Measurements from ENCODE around the gene PLCG2. TPM values are rescaled to one million over a fixed set of nuclear protein-coding genes. Genes with fewer than 3 reads are reported as not detected.

PLCG2 gene
- 0.40 and 0.41 TPM in 2 replicates for total RNA-seq (2014; rRNA removed; shearing (Covaris generic))

DNA sequence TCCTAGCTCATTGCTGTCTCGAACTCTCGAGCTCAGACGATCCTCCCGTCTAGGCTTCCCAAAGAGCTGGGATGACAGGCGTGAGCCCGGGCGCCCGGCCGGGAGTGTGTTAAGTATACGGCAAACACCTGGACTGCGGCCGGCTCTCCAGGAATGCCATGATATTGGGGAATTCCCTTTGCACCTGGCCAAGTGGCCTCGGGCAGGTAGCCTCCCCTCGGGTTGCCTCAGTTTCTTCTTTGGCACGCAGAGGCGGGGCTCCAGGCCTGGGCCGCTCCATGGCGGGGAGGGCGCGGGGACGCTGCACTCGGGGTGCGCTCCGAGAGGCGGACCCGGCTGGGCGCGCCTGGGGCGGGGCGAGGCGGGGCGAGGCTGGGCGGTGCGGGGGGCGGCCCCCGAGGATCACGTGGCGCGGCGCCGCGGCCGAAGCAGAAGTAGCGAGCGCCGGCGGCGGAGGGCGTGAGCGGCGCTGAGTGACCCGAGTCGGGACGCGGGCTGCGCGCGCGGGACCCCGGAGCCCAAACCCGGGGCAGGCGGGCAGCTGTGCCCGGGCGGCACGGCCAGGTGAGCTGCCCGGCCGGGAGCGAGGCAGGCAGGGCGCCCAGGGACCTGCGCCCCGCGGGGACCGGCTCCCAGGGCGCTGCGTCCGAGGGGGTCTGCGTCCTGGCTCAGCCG lies at the start of gene PLCG2:
Gene PLCG2 (plus strand): TSS at position 431 of the 675 bp plus-strand sequence. CDS start 6,699 bp downstream, outside the sequence.

DNA sequence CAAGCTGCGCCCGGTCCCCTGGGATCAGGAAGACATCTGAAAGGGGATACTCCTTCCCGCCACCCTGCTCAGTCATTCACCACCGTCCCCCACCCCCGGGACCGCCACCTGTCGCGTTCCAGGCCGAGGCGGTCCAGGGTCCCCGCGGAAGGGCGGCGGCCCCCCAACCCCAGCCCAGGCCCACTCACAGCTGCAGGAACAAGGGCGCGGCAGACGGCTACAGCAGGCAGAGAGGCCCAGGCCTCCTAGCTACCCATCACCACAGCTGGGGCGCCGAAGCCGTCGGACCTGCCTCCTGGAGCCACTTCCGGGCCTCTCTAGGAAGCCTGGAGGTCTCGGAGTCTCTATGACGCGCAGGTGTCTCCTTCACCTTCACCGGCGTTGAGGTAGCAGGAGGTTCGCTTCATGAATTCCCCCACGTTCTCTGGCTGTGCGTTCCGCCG lies 232.1 kb downstream of the PLCG2 start, which contains the start of gene SDR42E1:
Gene SDR42E1 (minus strand): TSS at position 272 of the 443 bp plus-strand sequence. CDS start 10,612 bp downstream, outside the sequence.

Other genes with a start within 250 kb of the PLCG2 start
- 0.04 TPM in 1 of 2 replicates, not detected in the other for gene SDR42E1, start 232.2 kb downstream of the PLCG2 start, total RNA-seq (2014; rRNA removed; shearing (Covaris generic))

Data from A375 (cell line).